ENCODE measurements around the gene SNRNP70. TPM values are rescaled to one million over a fixed set of nuclear protein-coding genes. Genes with fewer than 3 reads are reported as not detected.
"Not testable (repeated sequence)": the region's sequence is repeated elsewhere in the genome, so short reads cannot be mapped to it uniquely, and the experiment has no call there.

Gene SNRNP70
- total RNA-seq, 1 donor = 243 TPM

DNA sequence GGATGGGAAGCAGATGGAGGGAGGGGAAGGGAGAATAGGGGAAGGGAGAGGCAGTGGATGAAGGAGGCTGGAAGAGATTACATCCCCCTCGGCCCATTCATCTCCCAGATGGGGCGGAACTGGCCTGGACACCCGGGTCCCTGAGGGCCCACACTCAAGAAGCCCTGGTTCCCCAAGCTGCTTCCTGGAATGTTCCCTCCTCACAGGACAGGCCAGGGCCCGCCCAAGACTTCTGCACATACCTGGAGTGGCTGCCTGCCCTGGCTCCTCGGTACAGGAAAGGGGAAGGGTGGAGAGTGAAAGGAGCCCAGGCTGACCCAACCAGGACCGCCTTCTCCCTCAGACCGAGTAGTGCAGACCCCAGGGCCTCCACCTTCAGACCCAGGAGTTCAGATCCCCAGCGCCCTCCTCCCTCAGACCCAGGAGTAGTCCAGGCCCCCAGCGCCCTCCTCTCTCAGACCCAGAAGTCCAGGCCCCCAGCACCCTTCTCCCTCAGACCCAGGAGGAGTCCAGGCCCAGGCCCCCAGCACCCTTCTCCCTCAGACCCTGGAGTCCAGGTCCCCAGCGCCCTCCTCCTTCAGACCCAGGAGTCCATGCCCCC is 21.1 kb upstream of the SNRNP70 start:
- no peak for DNase-seq (ENCODE audit: low read depth in 2 of 3, low spot score in 2 of 3)

GRCh38 chr19:49064768-49065611 is 20.3 kb upstream of the SNRNP70 start, which contains the start of gene NTF4:
TSS of gene NTF4 (minus strand) at chr19:49064818. CDS start at chr19:49061997, 2,821 bp downstream.
- DNase-seq (ENCODE audit: low read depth in 2 of 3, low spot score in 2 of 3) = no peak

GRCh38 chr19:49065905-49066512 is 19.2 kb upstream of the SNRNP70 start:
- no peak for DNase-seq (ENCODE audit: low read depth in 2 of 3, low spot score in 2 of 3)

GRCh38 chr19:49067554-49067953 is 17.7 kb upstream of the SNRNP70 start:
- no peak for DNase-seq (ENCODE audit: low read depth in 2 of 3, low spot score in 2 of 3)

DNA sequence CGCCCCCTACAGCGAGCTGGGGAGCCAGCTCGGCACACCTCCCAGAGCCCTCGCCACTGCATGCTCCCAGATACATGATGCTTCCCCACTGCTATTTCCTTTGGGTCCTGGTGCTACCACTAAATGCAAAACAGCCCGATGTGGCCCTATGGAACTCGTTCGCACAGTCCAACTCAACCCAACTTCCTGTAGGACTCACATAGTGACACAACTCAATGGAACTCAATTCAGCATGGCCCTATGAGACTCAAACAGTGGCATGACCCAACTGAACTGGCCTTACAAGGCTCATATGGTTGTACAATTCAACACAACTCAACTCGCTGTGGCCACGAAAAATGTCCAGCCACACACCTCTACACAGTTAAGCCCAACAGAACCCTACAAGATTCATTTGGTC is 16.2 kb upstream of the SNRNP70 start:
- no peak for DNase-seq (ENCODE audit: low read depth in 2 of 3, low spot score in 2 of 3)

DNA sequence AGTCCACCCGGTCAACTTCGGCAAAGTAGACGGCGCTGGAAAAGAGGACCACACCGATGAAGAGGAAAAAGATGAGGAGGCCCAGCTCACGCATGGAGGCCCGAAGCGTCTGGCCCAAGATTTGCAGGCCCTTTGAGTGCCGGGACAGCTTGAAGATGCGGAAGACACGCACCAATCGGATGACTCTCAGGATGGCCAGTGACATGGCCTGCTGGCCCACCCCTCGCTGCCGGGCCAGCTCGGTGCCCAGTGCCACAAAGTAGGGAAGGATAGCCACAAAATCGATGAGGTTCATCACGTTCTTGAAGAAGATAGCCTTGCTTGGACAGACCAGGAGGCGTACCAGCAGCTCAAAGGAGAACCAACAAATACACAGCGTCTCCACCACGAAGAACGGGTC is 14.8 kb upstream of the SNRNP70 start:
- DNase-seq (ENCODE audit: low read depth in 2 of 3, low spot score in 2 of 3) = no peak

- DNase-seq (ENCODE audit: low read depth in 2 of 3, low spot score in 2 of 3) = peak in 1 of 3 donors; percentile 25
These were observed 13.2 kb upstream of the SNRNP70 start for GRCh38 chr19:49071860-49072547.

DNA sequence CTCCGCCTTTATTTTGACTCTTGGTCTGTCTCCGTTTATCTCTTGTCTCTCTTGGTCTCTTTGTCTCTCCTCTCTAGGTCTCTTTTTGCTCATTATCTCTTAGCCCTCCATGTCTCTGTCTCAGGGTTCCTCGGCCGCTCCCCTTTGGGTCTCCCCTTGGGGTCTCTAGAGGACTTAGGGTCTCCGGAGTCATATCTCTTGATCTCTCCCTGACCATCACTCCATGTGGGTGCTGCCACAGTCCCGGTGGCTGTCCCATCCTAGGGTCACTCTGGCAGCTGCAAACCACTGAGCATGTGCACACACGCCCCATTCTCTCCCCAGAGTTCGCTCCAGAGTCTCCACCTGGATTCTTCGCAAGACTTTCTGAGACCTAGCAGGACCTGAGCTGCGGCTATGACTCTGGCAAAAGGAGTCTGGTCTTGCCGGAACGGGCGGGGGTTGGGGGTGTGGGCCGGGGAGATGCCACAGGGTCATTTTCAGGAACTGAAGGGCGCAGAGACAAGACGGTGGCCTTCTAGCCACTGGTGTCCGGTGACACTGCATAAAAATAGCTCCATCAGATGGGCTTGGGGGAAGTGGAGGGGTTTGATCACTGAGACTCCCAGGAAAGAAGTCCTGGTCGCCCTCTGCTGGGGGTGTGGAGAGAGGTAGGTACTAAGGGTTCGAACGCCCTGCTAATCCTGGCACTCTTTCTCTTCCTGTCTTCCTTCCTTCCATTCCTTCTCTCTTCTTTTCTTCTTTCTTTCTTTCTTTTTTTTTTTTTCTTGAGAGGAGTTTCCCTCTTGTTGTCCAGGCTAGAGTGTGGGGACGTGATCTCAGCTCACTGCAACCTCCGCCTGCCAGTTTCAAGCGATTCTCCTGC is 11.5 kb upstream of the SNRNP70 start:
- DNase-seq (ENCODE audit: low read depth in 2 of 3, low spot score in 2 of 3) = no peak

DNA sequence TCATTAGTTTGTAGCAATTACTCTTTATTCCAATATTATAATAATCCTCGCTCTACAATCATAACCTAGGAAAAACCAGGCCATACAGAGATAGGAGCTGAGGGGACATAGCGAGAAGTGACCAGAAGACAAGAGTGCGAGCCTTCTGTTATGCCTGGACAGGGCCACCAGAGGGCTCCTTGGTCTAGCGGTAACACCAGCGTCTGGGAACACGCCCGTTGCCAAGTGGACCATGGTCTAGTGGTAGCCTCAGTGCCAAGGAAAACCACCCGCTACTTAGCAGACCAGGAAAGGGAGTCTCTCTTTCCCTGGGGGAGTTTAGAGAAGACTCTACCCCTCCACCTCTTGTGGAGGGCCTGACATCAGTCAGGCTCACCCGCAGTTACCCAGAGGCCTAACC is 10.4 kb upstream of the SNRNP70 start:
- DNase-seq (ENCODE audit: low read depth in 2 of 3, low spot score in 2 of 3) = not testable (repeated sequence)

DNA sequence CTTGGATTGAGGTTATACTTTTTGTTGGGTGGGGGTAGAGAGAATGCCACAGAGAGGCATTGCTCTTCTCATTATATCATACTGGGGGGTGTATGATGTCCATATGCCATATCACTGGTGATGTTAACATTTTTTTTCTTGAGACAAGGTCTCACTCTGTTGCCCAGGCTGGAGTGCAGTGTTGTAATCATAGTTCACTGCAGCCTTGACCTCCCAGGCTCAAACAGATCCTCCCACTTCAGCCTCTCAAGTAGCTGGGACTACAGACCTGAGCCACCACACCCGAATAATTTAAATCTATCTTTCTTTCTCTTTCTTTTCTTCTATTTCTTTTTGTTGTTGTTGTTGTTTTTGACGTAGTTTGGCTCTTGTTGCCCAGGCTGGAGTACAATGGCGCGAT is 4.9 kb upstream of the SNRNP70 start:
- DNase-seq (ENCODE audit: low read depth in 2 of 3, low spot score in 2 of 3) = no peak

DNA sequence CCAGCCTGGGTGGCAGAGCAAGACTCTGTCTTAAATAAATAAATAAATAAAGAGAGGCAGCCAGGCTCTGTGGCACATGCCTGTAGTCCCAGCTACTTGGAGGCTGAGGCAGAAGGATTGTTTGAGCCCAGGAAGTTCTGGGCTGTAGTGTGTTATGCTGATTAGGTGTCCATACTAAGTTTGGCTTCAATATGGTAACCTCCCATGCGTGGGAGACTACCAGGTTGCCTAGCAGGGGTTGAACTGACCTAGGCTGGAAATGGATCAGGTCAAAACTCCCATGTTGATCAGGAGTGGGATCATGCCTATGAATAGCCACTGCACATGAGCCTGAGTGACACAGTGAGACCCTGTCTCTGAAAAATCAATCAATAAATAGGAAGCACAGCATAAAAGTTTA is 4.0 kb upstream of the SNRNP70 start:
- DNase-seq (ENCODE audit: low read depth in 2 of 3, low spot score in 2 of 3) = no peak

GRCh38 chr19:49084206-49085019 is 838 bp upstream of the SNRNP70 start:
- no peak for DNase-seq (ENCODE audit: low read depth in 2 of 3, low spot score in 2 of 3)

GRCh38 chr19:49085868-49086232 is 599 bp downstream of the SNRNP70 start:
- no peak for DNase-seq (ENCODE audit: low read depth in 2 of 3, low spot score in 2 of 3)

- DNase-seq (ENCODE audit: low read depth in 2 of 3, low spot score in 2 of 3) = no peak
These were observed 1.0 kb downstream of the SNRNP70 start for GRCh38 chr19:49086296-49086695.

GRCh38 chr19:49091391-49092038 is 6.3 kb downstream of the SNRNP70 start:
- no peak for DNase-seq (ENCODE audit: low read depth in 2 of 3, low spot score in 2 of 3)

DNA sequence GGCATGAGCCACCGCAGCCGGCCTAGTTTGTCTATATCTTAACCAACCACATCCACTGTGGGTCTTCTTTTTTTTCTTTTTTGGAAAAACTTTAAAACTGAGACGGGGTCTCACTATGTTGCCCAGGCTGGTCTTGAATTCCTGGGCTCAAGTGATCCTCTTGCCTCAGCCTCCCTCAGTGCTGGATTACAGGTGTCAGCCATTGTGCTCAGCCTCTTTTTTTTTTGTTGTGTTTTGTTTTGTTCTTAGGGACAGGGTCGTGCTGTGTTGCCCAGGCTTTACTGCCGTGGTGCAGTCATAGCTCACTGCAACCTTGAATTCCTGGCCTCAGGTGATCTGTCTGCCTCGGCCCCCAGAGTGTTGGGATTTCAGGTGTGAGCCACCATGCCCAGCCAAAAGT is 7.4 kb downstream of the SNRNP70 start:
- no peak for DNase-seq (ENCODE audit: low read depth in 2 of 3, low spot score in 2 of 3)

DNA sequence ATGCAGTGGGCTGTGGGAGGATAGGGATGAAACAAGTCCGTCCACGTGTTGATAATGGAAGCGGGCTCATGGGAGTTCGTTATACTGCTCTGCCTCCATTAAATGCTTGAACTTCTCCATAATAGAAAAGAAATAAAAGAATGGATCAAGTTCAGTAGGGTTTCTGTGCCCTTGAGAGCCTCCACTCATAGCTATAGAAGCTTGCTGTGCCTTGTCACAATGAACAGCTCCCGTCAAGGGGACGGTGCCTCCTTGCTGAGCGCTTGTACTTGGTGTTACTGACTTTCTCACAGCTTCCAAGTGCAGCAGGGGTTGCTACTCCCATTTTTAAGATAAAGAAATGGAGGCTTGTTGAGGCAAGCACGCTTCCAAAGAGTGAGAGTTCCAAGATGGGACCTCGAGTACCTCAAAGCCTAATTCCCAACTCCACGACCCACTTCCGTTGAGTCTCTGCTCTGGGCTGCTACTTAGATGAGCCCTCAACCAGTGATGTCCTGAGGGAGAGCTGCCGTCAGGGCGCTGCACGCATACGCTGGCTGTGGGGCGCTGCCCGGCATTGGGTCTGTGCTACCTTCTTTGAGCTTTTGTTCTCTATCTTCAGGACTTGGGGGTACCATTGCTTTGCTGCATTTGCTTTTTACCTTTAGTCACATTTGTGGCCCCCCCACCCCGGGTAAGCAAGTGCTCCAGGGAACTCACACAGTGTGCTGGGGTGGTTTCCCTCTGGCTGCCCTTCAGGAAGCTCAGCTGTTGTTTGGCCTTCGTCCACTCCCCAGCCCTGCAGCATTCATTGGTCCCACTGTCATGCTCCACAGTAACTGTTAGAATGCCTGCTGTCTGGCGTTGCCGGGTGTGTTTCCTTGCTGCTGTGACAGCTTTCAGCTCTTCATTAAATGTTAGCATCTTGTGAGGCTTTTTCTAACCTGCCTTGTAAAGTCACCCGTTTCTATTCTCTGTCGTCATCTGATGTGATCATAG is 9.5 kb downstream of the SNRNP70 start:
- no peak for DNase-seq (ENCODE audit: low read depth in 2 of 3, low spot score in 2 of 3)

Data from hematopoietic multipotent progenitor cell (in vitro differentiated cells).